HepG2 (cell line): Measurements from ENCODE around the gene MAP3K3. TPM values are rescaled to one million over a fixed set of nuclear protein-coding genes. Genes with fewer than 3 reads are reported as not detected.

ENCODE experiments used
- FOXO1 ChIP-seq: sonication (generic); formaldehyde crosslinking; IDR thresholded peaks from 2 replicates; pipeline ENCODE4 v1.4.0; 2020; ENCODE audit warnings: missing genetic modification reagents
- STAG1 ChIP-seq: sonication (generic); formaldehyde crosslinking; IDR thresholded peaks from 2 replicates; pipeline ENCODE4 v1.4.0; 2020; ENCODE audit warnings: missing genetic modification reagents
- TAF15 ChIP-seq: fragments of 200-400 bp; formaldehyde crosslinking; IDR thresholded peaks from one replicate; pipeline ENCODE4 v1.6.1; 2018; ENCODE audit warnings: mild to moderate bottlenecking, low read depth, low read length; ENCODE audit not compliant: poor library complexity, severe bottlenecking
- ZMAT3 ChIP-seq: sonication (generic); formaldehyde crosslinking; conservative IDR thresholded peaks from 2 replicates; pipeline ENCODE4 v1.7.0; 2021; ENCODE audit warnings: missing genetic modification reagents
- ZNF260 ChIP-seq: sonication (generic); formaldehyde crosslinking; IDR thresholded peaks from 2 replicates; pipeline ENCODE4 v1.4.0; 2020; ENCODE audit warnings: missing genetic modification reagents, low read depth, mild to moderate bottlenecking, borderline replicate concordance
- ZNF441 ChIP-seq: sonication (generic); formaldehyde crosslinking; IDR thresholded peaks from 2 replicates; pipeline ENCODE4 v1.7.0; 2021; ENCODE audit warnings: missing genetic modification reagents, borderline replicate concordance
- polyA plus RNA-seq, 8 experiments: library from polyadenylated mRNA; depleted of rRNA in 3 of 8; stranded (reverse) in 7 of 8; unstranded in 1 of 8; fragments of >200 nt; fragmentation: Illumina TruSeq in 4 of 8; extraction: Trizol in 4 of 8; gene quantifications; 2 replicates each; pipeline versions ENCODE4 v1.2.1 to v1.2.3, GENCODE V29; 2011 to 2016; ENCODE audit warnings: low read depth in 4 of 8, missing spikeins in 1 of 8, mixed read lengths in 1 of 8; ENCODE audit not compliant: insufficient read depth in 1 of 8
- total RNA-seq, 5 experiments: library from RNA; depleted of rRNA; stranded (reverse); fragments of >200 nt; fragmentation: Illumina TruSeq; extraction: Trizol; gene quantifications; 2 replicates each; pipeline ENCODE4 v1.2.3, GENCODE V29; 2016; ENCODE audit warnings: low read depth in 1 of 5
- TF ChIP-seq, protein P1 (sequence below): sonication (generic); formaldehyde crosslinking; IDR thresholded peaks from 2 replicates; pipeline ENCODE4 v1.4.0; 2020; ENCODE audit warnings: missing genetic modification reagents, borderline replicate concordance
- TF ChIP-seq, protein P2 (sequence below): sonication (generic); formaldehyde crosslinking; IDR thresholded peaks from 2 replicates; pipeline ENCODE4 v1.9.0; 2022; ENCODE audit warnings: low read depth, missing genetic modification reagents
- TF ChIP-seq, protein P3 (sequence below): sonication (generic); formaldehyde crosslinking; IDR thresholded peaks from 2 replicates; pipeline ENCODE4 v1.9.0; 2021; ENCODE audit warnings: missing genetic modification reagents, borderline replicate concordance
- TF ChIP-seq, protein P4 (sequence below): sonication (generic); formaldehyde crosslinking; IDR thresholded peaks from 2 replicates; pipeline ENCODE4 v1.5.0; 2020; ENCODE audit warnings: mild to moderate bottlenecking, missing genetic modification reagents, borderline replicate concordance
- TF ChIP-seq, protein P5 (sequence below): sonication (generic); formaldehyde crosslinking; IDR thresholded peaks from 2 replicates; pipeline ENCODE4 v1.9.0; 2021; ENCODE audit warnings: missing genetic modification reagents, mild to moderate bottlenecking, borderline replicate concordance
- TF ChIP-seq, protein P6 (sequence below): sonication (generic); formaldehyde crosslinking; IDR thresholded peaks from 2 replicates; pipeline ENCODE4 v1.5.0; 2020; ENCODE audit warnings: mild to moderate bottlenecking, missing genetic modification reagents, moderate library complexity

Gene MAP3K3
- total and polyA plus RNA-seq, 2 of the 13 experiments (the other 11 are each of a cell fraction or from before 2014, with no cell fraction given) = 17.7 to 21.8 TPM

DNA sequence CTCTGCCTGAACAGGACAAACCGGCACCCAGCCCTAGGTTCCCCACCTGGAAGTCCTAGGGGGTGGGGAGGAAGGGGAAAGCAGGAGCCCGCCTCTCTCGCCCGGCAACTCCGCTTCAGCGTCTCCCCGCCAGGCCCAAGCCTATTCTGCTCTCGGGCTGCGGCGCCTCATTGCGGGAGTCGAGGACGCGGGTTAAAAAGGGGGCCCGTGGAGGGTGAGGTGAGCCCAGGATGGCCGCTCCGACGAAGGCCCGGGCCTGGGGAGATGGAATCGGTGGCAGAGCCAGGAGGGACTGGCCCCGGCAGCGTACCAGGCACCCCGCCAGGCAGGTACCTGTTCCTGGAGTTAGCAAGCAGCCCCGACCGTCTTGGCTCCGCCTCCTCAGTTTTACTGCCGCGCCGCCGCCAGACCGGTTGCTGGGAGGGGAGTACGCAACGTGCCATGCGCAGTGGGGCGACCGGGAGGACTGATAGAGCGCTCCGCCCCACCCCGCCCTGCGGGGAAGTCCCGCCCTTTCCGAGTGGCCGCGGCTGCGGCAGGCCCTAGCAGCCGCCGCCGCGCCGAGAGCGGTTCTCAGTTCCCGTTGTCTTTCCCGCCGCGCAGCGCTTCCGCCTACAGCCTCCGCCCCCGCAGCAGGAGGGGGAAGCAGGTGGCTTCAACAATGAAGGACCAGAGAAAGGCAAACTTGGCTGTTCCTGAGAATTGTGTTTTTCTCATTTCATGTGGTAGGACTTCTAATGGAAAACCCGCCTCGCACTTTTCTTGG is 119.4 kb downstream of the MAP3K3 start, which contains the start of gene STRADA (continued):
- TF ChIP-seq, protein P1, sequence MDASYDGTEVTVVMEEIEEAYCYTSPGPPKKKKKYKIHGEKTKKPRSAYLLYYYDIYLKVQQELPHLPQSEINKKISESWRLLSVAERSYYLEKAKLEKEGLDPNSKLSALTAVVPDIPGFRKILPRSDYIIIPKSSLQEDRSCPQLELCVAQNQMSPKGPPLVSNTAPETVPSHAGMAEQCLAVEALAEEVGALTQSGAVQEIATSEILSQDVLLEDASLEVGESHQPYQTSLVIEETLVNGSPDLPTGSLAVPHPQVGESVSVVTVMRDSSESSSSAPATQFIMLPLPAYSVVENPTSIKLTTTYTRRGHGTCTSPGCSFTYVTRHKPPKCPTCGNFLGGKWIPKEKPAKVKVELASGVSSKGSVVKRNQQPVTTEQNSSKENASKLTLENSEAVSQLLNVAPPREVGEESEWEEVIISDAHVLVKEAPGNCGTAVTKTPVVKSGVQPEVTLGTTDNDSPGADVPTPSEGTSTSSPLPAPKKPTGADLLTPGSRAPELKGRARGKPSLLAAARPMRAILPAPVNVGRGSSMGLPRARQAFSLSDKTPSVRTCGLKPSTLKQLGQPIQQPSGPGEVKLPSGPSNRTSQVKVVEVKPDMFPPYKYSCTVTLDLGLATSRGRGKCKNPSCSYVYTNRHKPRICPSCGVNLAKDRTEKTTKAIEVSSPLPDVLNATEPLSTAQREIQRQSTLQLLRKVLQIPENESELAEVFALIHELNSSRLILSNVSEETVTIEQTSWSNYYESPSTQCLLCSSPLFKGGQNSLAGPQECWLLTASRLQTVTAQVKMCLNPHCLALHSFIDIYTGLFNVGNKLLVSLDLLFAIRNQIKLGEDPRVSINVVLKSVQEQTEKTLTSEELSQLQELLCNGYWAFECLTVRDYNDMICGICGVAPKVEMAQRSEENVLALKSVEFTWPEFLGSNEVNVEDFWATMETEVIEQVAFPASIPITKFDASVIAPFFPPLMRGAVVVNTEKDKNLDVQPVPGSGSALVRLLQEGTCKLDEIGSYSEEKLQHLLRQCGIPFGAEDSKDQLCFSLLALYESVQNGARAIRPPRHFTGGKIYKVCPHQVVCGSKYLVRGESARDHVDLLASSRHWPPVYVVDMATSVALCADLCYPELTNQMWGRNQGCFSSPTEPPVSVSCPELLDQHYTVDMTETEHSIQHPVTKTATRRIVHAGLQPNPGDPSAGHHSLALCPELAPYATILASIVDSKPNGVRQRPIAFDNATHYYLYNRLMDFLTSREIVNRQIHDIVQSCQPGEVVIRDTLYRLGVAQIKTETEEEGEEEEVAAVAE (CRISPR knock-in tag) = 0 out of 2 replicates have a peak, but pooled peaks have one; percentile 8
- TF ChIP-seq, protein P2, sequence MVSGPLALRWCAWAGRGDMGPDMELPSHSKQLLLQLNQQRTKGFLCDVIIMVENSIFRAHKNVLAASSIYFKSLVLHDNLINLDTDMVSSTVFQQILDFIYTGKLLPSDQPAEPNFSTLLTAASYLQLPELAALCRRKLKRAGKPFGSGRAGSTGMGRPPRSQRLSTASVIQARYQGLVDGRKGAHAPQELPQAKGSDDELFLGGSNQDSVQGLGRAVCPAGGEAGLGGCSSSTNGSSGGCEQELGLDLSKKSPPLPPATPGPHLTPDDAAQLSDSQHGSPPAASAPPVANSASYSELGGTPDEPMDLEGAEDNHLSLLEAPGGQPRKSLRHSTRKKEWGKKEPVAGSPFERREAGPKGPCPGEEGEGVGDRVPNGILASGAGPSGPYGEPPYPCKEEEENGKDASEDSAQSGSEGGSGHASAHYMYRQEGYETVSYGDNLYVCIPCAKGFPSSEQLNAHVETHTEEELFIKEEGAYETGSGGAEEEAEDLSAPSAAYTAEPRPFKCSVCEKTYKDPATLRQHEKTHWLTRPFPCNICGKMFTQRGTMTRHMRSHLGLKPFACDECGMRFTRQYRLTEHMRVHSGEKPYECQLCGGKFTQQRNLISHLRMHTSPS (CRISPR knock-in tag) = peak; percentile 33; the same call in 1 of the 2 replicates
- TF ChIP-seq FOXO1 (CRISPR knock-in tag) = no peak
- TF ChIP-seq STAG1 (CRISPR knock-in tag) = no peak
- TF ChIP-seq ZNF260 (CRISPR knock-in tag) = no peak
- TF ChIP-seq TAF15 = peak; percentile 41
- peak; percentile 36; the same call in 1 of the 2 replicates for TF ChIP-seq ZNF441 (CRISPR knock-in tag)
- TF ChIP-seq, protein P3, sequence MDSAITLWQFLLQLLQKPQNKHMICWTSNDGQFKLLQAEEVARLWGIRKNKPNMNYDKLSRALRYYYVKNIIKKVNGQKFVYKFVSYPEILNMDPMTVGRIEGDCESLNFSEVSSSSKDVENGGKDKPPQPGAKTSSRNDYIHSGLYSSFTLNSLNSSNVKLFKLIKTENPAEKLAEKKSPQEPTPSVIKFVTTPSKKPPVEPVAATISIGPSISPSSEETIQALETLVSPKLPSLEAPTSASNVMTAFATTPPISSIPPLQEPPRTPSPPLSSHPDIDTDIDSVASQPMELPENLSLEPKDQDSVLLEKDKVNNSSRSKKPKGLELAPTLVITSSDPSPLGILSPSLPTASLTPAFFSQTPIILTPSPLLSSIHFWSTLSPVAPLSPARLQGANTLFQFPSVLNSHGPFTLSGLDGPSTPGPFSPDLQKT (CRISPR knock-in tag) = 0 out of 2 replicates have a peak, but pooled peaks have one; percentile 2
- TF ChIP-seq, protein P4, sequence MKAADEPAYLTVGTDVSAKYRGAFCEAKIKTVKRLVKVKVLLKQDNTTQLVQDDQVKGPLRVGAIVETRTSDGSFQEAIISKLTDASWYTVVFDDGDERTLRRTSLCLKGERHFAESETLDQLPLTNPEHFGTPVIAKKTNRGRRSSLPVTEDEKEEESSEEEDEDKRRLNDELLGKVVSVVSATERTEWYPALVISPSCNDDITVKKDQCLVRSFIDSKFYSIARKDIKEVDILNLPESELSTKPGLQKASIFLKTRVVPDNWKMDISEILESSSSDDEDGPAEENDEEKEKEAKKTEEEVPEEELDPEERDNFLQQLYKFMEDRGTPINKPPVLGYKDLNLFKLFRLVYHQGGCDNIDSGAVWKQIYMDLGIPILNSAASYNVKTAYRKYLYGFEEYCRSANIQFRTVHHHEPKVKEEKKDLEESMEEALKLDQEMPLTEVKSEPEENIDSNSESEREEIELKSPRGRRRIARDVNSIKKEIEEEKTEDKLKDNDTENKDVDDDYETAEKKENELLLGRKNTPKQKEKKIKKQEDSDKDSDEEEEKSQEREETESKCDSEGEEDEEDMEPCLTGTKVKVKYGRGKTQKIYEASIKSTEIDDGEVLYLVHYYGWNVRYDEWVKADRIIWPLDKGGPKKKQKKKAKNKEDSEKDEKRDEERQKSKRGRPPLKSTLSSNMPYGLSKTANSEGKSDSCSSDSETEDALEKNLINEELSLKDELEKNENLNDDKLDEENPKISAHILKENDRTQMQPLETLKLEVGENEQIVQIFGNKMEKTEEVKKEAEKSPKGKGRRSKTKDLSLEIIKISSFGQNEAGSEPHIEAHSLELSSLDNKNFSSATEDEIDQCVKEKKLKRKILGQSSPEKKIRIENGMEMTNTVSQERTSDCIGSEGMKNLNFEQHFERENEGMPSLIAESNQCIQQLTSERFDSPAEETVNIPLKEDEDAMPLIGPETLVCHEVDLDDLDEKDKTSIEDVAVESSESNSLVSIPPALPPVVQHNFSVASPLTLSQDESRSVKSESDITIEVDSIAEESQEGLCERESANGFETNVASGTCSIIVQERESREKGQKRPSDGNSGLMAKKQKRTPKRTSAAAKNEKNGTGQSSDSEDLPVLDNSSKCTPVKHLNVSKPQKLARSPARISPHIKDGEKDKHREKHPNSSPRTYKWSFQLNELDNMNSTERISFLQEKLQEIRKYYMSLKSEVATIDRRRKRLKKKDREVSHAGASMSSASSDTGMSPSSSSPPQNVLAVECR (CRISPR knock-in tag) = peak; percentile 92
- TF ChIP-seq, protein P5, sequence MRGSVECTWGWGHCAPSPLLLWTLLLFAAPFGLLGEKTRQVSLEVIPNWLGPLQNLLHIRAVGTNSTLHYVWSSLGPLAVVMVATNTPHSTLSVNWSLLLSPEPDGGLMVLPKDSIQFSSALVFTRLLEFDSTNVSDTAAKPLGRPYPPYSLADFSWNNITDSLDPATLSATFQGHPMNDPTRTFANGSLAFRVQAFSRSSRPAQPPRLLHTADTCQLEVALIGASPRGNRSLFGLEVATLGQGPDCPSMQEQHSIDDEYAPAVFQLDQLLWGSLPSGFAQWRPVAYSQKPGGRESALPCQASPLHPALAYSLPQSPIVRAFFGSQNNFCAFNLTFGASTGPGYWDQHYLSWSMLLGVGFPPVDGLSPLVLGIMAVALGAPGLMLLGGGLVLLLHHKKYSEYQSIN (CRISPR knock-in tag) = no peak
- peak; percentile 54 for TF ChIP-seq ZMAT3 (CRISPR knock-in tag)
- TF ChIP-seq, protein P6, sequence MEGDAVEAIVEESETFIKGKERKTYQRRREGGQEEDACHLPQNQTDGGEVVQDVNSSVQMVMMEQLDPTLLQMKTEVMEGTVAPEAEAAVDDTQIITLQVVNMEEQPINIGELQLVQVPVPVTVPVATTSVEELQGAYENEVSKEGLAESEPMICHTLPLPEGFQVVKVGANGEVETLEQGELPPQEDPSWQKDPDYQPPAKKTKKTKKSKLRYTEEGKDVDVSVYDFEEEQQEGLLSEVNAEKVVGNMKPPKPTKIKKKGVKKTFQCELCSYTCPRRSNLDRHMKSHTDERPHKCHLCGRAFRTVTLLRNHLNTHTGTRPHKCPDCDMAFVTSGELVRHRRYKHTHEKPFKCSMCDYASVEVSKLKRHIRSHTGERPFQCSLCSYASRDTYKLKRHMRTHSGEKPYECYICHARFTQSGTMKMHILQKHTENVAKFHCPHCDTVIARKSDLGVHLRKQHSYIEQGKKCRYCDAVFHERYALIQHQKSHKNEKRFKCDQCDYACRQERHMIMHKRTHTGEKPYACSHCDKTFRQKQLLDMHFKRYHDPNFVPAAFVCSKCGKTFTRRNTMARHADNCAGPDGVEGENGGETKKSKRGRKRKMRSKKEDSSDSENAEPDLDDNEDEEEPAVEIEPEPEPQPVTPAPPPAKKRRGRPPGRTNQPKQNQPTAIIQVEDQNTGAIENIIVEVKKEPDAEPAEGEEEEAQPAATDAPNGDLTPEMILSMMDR (CRISPR knock-in tag) = no peak
